Gastrocnemius medialis (tissue), 4 donors: ENCODE measurements around the gene CD8A.

Source experiments
- CTCF ChIP-seq, 5 experiments: fragments of 450-650 bp in 3 of 5; fragments of 200-600 bp in 2 of 5; sonication (generic) in 2 of 5; IDR thresholded peaks in 4 of 5; conservative IDR thresholded peaks in 1 of 5; 1 replicate in 4 of 5; 2 replicates in 1 of 5; pipeline ENCODE4 v1.5.1; 2016 to 2019; ENCODE audit warnings: antibody characterized with exemption in 5 of 5, mild to moderate bottlenecking in 3 of 5, moderate library complexity in 3 of 5
- POLR2A ChIP-seq, 2 donors: fragments of 450-650 bp; IDR thresholded peaks; one replicate each; pipeline ENCODE4 v1.6.1; 2017; ENCODE audit warnings: antibody characterized with exemption in 2 of 2, mild to moderate bottlenecking in 2 of 2, moderate library complexity in 2 of 2

DNA sequence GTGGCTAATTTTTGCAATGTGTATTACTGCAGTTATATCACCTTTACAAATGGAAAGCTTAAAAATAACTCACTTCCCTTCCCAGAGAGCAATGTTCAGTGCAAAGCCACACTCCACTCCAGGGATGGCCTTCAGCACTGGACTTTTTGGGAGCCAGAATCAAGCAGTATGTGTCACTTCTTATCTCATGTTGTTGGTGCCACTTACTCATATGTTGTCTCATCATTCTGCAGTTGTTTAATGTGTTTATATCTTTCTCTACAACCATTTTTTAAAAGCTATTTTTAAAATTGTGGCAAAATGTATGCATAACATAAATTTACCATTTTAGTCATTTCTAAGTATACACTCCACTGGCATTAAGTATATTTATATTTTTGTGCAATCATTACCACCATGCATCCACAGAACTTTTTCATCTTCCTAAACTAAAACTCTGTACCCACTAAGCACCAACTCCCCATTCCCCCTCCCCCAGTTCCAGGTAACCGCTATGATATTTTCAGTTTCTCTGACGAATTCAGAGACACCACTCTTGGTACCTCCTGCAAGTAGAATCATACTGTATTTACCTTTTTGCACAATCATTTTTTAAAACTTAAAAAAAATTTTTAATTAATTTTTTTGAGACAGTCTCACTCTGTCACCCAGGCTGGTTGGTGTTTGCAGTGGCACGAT is 32.1 kb upstream of the CD8A start:
- TF ChIP-seq CTCF (IDR thresholded peaks at IDR 0.05 in 4 of 5, conservative IDR thresholded peaks at IDR 0.05 in 1 of 5) = no peak
- TF ChIP-seq POLR2A (IDR thresholded peaks at IDR 0.05) = no peak
